RWPE2 (cell line): ENCODE results near the gene MED9.

Source experiments
- ATAC-seq: fragments of 200-7000 bp; cut with Tn5 transposase; 3 replicates; pipeline ENCODE4 v1.9.1; 2021; ENCODE audit warnings: low read depth
- DNase-seq: peaks from one replicate; pipeline ENCODE4 v3.0.0-alpha.2; 2020; ENCODE audit warnings: low spot score
- H3K27ac ChIP-seq: fragments of 450-650 bp; 2 replicates; pipeline ENCODE4 v1.5.1; 2017; ENCODE audit warnings: mild to moderate bottlenecking; ENCODE audit not compliant: poor library complexity, severe bottlenecking
- H3K27me3 ChIP-seq: fragments of 250-450 bp; sonication (Bioruptor Pico); 2 replicates; pipeline ENCODE4 v1.5.1; 2021; ENCODE audit warnings: mild to moderate bottlenecking, moderate library complexity; ENCODE audit not compliant: insufficient read depth, poor library complexity, severe bottlenecking
- H3K36me3 ChIP-seq: fragments of 250-450 bp; sonication (Bioruptor Pico); 2 replicates; pipeline ENCODE4 v1.5.1; 2020; ENCODE audit warnings: low read depth, mild to moderate bottlenecking, moderate library complexity
- H3K4me1 ChIP-seq: fragments of 250-450 bp; sonication (Bioruptor Pico); 2 replicates; pipeline ENCODE4 v1.5.1; 2021; ENCODE audit warnings: mild to moderate bottlenecking, moderate library complexity; ENCODE audit not compliant: insufficient read depth, poor library complexity, severe bottlenecking
- H3K4me3 ChIP-seq: fragments of 250-450 bp; sonication (Bioruptor Pico); 2 replicates; pipeline ENCODE4 v1.5.1; 2021; ENCODE audit warnings: mild to moderate bottlenecking, moderate library complexity; ENCODE audit not compliant: severe bottlenecking
- H3K9me3 ChIP-seq: fragments of 250-450 bp; sonication (Bioruptor Pico); 2 replicates; pipeline ENCODE4 v1.5.1; 2021; ENCODE audit warnings: mild to moderate bottlenecking, moderate library complexity; ENCODE audit not compliant: severe bottlenecking
- CTCF ChIP-seq: fragments of 450-650 bp; IDR thresholded peaks from one replicate; pipeline ENCODE4 v1.5.1; 2017; ENCODE audit warnings: mild to moderate bottlenecking, moderate library complexity; ENCODE audit not compliant: poor library complexity, severe bottlenecking

MED9 gene

GRCh38 chr17:17434477-17434876 is 42.3 kb upstream of the MED9 start:
- no peak for TF ChIP-seq CTCF
- ATAC-seq (no peak), DNase-seq (no peak)
- no peaks in the 10 kb centered on the region for H3K9me3 ChIP-seq
- H3K4me1 ChIP-seq = no peaks in the 10 kb centered on the region
- H3K27ac ChIP-seq = no peak overlapping the region
- H3K36me3 ChIP-seq = no peaks in the 10 kb centered on the region
- peaks cover 5% of the 10 kb centered on the region for H3K27me3 ChIP-seq
- no peak overlapping the region for H3K4me3 ChIP-seq

- H3K27ac ChIP-seq = no peak overlapping the region
- H3K9me3 ChIP-seq = no peaks in the 10 kb centered on the region
- H3K4me1 ChIP-seq = no peaks in the 10 kb centered on the region
- ATAC-seq (peak; percentile 80), DNase-seq (no peak)
- H3K27me3 ChIP-seq = no peaks in the 10 kb centered on the region
- no peak for TF ChIP-seq CTCF
- H3K4me3 ChIP-seq = no peak overlapping the region
- H3K36me3 ChIP-seq = no peaks in the 10 kb centered on the region
Measured at GRCh38 chr17:17435323-17435722, 41.5 kb upstream of the MED9 start.

GRCh38 chr17:17437461-17437860 is 39.3 kb upstream of the MED9 start:
- Histone ChIP-seq H3K4me1 (no peaks in the 10 kb centered on the region), H3K36me3 (no peaks in the 10 kb centered on the region), H3K27me3 (no peaks in the 10 kb centered on the region), H3K9me3 (no peaks in the 10 kb centered on the region), H3K27ac (no peak overlapping the region), H3K4me3 (no peak overlapping the region)
- ATAC-seq = no peak
- DNase-seq = no peak
- no peak for TF ChIP-seq CTCF

- Histone ChIP-seq H3K27ac (no peak overlapping the region), H3K27me3 (no peaks in the 10 kb centered on the region), H3K36me3 (no peaks in the 10 kb centered on the region), H3K4me3 (no peak overlapping the region), H3K9me3 (no peaks in the 10 kb centered on the region), H3K4me1 (no peaks in the 10 kb centered on the region)
- TF ChIP-seq CTCF = no peak
- no peak for DNase-seq
- no peak for ATAC-seq
Measured at GRCh38 chr17:17437893-17438292, 38.9 kb upstream of the MED9 start.

GRCh38 chr17:17440010-17440843 is 36.6 kb upstream of the MED9 start:
- peaks cover 2% of the 10 kb centered on the region for H3K9me3 ChIP-seq
- no peaks in the 10 kb centered on the region for H3K36me3 ChIP-seq
- TF ChIP-seq CTCF = peak; percentile 41
- DNase-seq (no peak), ATAC-seq (peak; percentile 44; the same call in 1 of the 3 replicates)
- no peaks in the 10 kb centered on the region for H3K27me3 ChIP-seq
- no peaks in the 10 kb centered on the region for H3K4me1 ChIP-seq
- no peak overlapping the region for H3K4me3 ChIP-seq
- H3K27ac ChIP-seq = no peak overlapping the region
